HG03571 (cell line): ENCODE results near the gene PKP3.
"Not testable (repeated sequence)": the region's sequence is repeated elsewhere in the genome, so short reads cannot be mapped to it uniquely, and the experiment has no call there.

Experiments
- ATAC-seq: cut with Tn5 transposase; IDR thresholded peaks from one replicate; pipeline ENCODE4 v1.9.1; 2021; ENCODE audit not compliant: unreplicated experiment

The PKP3 gene

GRCh38 chr11:376531-377173, 17.4 kb upstream of the PKP3 start:
- ATAC-seq: no peak

DNA sequence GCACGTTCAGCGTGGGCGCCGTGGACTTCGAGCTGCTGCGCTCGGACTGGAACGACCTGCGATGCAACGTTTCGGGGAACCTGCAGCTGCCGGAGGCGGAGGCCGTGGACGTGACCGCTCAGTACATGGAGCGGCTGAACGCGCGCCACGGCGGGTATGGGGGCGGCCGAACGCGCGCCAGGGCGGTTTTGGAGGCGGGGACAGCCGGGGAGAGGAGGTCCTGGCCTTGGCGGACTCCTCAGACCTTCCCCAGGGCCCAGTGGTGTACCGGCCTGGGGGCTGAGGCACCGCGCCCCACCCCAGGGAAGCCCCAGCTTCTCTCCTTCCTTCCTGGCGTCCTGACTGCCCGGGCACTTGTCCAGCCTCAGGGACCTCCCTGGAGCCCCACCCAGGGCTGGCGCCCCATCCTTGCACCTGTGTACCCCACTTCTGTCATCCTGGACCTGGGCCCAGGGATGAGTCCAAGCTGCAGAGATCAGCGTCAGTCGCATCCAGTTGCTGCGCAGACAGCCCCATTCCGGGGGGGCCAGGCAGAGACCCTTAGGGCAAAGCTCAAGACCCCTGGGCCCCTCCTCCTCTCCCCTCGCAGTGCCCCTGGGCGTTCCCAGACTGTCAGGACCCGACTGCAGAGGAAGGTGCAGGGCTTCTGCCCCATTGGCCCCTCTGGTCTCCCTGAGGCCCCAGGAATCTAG, 16.7 kb upstream of the PKP3 start:
- ATAC-seq: no peak

DNA sequence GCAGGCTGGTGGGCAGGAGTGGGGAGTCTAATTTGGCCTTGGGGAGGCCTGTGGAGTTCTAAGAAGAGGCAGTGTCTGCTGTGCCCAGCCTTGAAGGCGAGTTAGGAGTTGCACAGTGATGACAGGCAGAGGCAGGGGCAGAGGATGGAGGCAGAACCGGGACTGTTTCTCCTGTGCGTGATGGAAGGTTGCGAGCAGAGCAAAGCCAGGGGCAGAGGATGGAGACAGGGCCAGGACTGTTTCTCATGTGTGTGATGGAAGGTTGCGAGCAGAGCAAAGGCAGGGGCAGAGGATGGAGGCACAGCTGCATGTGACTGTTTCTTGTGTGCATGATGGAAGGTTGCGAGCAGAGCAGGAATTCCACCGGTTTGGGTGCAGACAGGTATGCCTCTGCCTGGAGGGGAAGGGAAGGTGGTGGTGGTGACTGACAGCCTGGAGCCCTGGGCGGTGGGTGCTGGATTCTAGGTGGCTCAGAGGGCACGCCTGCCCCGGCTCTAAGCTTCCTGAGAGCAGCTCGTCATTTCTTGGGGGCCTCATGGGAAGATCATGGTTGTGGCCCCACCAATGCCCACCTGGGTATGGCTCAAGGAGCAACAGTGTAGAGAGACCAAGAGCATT, 16.0 kb upstream of the PKP3 start:
- ATAC-seq: no peak

DNA sequence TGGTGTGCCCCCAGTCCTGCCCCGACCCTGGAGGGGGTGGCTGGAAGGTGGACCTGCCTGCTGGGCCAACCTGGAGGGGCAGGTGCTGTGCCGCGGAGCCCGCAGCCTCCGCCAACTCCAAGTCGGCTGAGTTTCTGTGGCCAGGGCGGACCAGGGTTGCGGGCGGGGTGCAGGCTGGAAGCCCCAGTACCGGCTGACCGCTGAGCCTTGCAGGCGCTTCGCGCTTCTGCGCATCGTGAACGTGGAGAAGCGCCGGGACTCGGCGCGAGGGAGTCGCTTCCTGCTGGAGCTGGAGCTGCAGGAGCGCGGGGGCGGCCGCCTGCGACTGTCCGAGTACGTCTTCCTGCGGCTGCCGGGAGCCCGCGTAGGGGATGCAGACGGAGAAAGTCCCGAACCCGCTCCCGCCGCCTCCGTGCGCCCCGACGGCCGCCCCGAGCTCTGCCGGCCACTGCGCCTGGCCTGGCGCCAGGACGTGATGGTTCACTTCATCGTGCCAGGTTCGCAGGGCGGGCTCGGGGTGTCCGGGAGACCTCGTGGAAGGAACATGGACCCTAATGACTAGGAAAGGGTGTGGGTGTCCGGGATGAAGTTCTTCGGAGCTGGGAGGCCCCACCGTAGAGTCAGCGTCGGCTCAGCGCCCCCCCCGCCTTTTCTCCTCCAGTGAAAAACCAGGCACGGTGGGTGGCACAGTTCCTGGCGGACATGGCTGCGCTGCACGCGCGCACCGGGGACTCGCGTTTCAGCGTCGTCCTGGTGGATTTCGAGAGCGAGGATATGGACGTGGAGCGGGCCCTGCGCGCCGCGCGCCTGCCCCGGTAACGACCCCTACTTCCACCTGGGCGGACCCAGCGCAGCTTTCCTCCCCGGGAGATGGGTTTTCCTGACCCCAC, 14.6 kb upstream of the PKP3 start:
- ATAC-seq: no peak

- no peak for ATAC-seq
These were observed 13.9 kb upstream of the PKP3 start for GRCh38 chr11:380095-380480.

GRCh38 chr11:380491-380890, 13.5 kb upstream of the PKP3 start:
- ATAC-seq: no peak

- ATAC-seq: no peak
These were observed 13.0 kb upstream of the PKP3 start for GRCh38 chr11:380996-381395.

- no peak for ATAC-seq
These were observed 12.4 kb upstream of the PKP3 start for GRCh38 chr11:381501-382072.

DNA sequence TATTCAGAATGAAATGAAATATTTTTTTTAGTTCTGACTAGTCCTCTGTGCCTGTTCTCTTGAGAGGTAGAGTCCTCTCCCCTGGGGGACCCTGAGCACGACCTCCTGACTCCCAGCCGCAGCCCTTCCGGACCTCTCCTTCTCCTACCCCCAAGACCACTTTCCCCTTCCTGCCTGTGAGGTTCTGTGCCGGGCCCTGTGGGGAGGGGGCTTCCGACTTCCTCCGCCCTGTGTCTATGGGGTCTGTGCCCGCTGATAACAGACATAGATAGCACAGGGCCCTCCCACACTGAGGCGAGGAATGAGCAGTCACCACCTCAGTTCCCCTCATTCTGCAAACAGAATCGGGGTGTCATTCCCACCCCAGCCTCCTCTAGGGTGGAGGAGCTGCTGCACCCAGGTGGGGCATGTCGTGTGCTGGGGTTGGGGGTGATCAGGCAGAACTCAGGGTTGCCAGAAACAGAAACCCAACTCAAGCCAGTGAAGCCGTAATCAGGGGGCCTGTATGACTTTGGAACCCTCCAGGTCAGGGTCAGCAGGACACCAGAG, 11.9 kb upstream of the PKP3 start:
- ATAC-seq: no peak

- ATAC-seq: no peak
These were observed 10.6 kb upstream of the PKP3 start for GRCh38 chr11:383431-383830.

GRCh38 chr11:384511-384910, 9.5 kb upstream of the PKP3 start:
- ATAC-seq: no peak

DNA sequence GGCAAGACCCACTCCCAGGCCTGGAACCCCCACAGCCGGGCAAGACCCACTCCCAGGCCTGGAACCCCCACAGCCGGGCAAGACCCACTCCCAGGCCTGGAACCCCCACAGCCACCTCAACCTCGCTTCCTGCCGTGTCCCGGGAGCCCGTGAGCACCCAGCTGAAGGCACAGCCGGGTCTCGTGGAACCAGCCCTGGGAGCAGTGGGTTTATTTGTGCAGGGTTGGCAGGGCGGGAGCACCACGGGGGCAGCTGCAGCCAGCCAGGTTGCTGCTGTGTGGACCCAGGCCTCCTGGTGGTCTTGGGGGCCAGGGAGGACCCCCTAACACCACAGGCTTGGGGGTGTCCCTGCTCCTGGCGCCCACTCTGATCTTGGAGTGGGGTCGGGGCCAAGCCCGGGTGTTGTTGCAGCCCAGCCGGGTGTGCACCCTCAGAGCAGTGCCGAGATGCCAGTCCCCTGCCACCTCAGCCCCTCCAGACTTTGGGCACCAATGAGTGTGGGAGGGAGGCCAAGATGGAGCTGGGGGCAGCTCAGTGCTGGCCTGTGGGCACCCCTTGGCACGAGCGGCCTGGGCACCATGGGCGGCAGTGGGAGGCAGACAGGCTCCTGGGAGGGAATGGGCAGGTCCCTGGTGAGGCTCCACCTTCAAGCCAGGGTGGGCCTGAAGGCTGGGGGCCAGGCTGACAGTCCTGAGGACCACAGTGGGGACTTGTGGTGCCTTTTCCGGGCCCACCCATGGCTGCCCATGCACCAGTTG, 8.2 kb upstream of the PKP3 start:
- ATAC-seq: no peak

GRCh38 chr11:386483-386882, 7.5 kb upstream of the PKP3 start:
- ATAC-seq: no peak

DNA sequence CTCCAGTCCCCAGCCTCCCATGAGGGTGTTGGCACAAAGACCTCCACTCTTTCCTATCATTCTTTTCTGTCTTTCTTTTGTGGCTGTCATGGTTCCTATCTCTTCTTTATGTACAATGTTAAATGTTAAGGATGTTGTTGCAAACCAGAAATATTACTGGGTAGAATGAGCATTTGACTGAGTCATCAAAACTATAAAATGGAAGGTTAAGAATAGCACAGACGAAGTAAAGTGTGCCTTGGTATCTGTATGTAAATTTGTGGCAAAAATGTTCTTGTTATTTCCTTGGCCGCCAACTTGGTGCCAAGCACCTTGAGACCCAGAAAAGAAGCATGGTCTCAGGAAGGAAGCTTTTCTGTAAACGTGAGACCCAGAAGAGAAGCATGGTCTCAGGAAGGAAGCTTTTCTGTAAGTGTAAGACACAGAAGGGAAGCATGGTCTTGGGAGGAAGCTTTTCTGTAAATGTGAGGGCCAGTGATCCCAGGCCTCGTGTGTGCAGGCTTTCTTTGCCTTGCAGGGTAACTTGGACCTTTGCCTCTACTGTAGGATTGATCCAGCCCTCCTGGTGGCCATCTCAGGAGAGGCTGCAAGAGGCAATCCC, 6.7 kb upstream of the PKP3 start:
- no peak for ATAC-seq

- not testable (repeated sequence) for ATAC-seq
These were observed 4.6 kb upstream of the PKP3 start for GRCh38 chr11:389369-389768.

GRCh38 chr11:390175-390574, 3.8 kb upstream of the PKP3 start:
- no peak for ATAC-seq

GRCh38 chr11:391117-392017, 2.6 kb upstream of the PKP3 start:
- no peak for ATAC-seq

- ATAC-seq: no peak
These were observed 1.8 kb upstream of the PKP3 start for GRCh38 chr11:392102-392777.
